A549 (cell line): ENCODE data around the gene PLAAT2. TPM values are rescaled to one million over a fixed set of nuclear protein-coding genes. Genes with fewer than 3 reads are reported as not detected.

Experiments
- ATAC-seq, 2 experiments: fragments of 200-7000 bp in 1 of 2; fragments of >200 bp in 1 of 2; cut with Nextera tagmentation in 1 of 2; cut with Tn5 transposase in 1 of 2; 3 replicates each; pipeline versions ENCODE4 v1.8.0 to v1.9.1; 2018 to 2020; ENCODE audit warnings: mild to moderate bottlenecking in 1 of 2, moderate library complexity in 1 of 2
- CTCF ChIA-PET: fragments of 300-600 bp; sonication (Branson Sonifier 250); formaldehyde crosslinking; extraction: SDS; loops from one replicate; lab custom pipeline; 2021; ENCODE audit warnings: antibody characterized with exemption, inconsistent platforms; lab: Yijun Ruan, JAX
- POLR2A ChIA-PET: fragments of 350-600 bp; formaldehyde crosslinking; extraction: SDS; loops from one replicate; lab custom pipeline; 2021; ENCODE audit warnings: antibody characterized with exemption, inconsistent platforms; lab: Yijun Ruan, JAX
- DNase-seq, 2 experiments: peaks; one replicate each; pipeline versions ENCODE4 v3.0.0 to v3.0.0-alpha.2; 2011 to 2016; ENCODE audit warnings: low read depth in 1 of 2, low spot score in 1 of 2
- FAIRE-seq: peaks from 2 replicates; lab custom pipeline; 2011; peaks lifted over from hg19 to GRCh38; lab: Jason Lieb, UNC
- H3K27ac ChIP-seq, 2 experiments: fragments of >200 bp; sonication (Bioruptor Twin); formaldehyde crosslinking; 3 replicates each; pipeline ENCODE4 v1.5.1; 2016 to 2017
- H3K4me1 ChIP-seq: fragments of >200 bp; sonication (Bioruptor Twin); formaldehyde crosslinking; 3 replicates; pipeline ENCODE4 v1.6.1; 2016
- H3K4me2 ChIP-seq: fragments of >200 bp; sonication (Bioruptor Twin); formaldehyde crosslinking; 3 replicates; pipeline ENCODE4 v1.6.1; 2016
- H3K4me3 ChIP-seq: fragments of >200 bp; sonication (Bioruptor Twin); formaldehyde crosslinking; 3 replicates; pipeline ENCODE4 v1.5.1; 2016
- H3K9me3 ChIP-seq: fragments of >200 bp; sonication (Bioruptor Twin); formaldehyde crosslinking; 3 replicates; pipeline ENCODE4 v1.6.1; 2016
- CHD4 ChIP-seq: fragments of 200-600 bp; sonication (generic); IDR thresholded peaks from 2 replicates; pipeline ENCODE4 v1.6.1; 2016; ENCODE audit warnings: antibody characterized with exemption, mild to moderate bottlenecking, borderline replicate concordance
- EHF ChIP-seq: fragments of 250-450 bp; sonication (Bioruptor Pico); IDR thresholded peaks from 2 replicates; pipeline ENCODE4 v1.5.0; 2020; ENCODE audit warnings: mild to moderate bottlenecking
- ESRRA ChIP-seq: fragments of 150-350 bp; IDR thresholded peaks from 2 replicates; pipeline ENCODE4 v1.6.1; 2014; ENCODE audit warnings: mild to moderate bottlenecking, low read length, borderline replicate concordance
- FOSB ChIP-seq: fragments of 250-450 bp; sonication (Bioruptor Pico); IDR thresholded peaks from 2 replicates; pipeline ENCODE4 v1.5.0; 2020; ENCODE audit warnings: mild to moderate bottlenecking, moderate library complexity
- HEYL ChIP-seq: fragments of 250-450 bp; sonication (Bioruptor Pico); IDR thresholded peaks from 2 replicates; pipeline ENCODE4 v1.8.0; 2021; ENCODE audit warnings: mild to moderate bottlenecking, moderate library complexity
- HOXB5 ChIP-seq: fragments of 250-450 bp; sonication (Bioruptor Pico); IDR thresholded peaks from 2 replicates; pipeline ENCODE4 v1.5.0; 2020; ENCODE audit warnings: mild to moderate bottlenecking, moderate library complexity
- KDM5A ChIP-seq: fragments of 200-600 bp; sonication (generic); IDR thresholded peaks from 2 replicates; pipeline ENCODE4 v1.6.1; 2016; ENCODE audit warnings: antibody characterized with exemption, mild to moderate bottlenecking
- MAFK ChIP-seq: fragments of 450-650 bp; IDR thresholded peaks from 2 replicates; pipeline ENCODE4 v1.6.1; 2014; ENCODE audit not compliant: partially characterized antibody
- MAZ ChIP-seq: fragments of 150-350 bp; IDR thresholded peaks from 2 replicates; pipeline ENCODE4 v1.6.1; 2014; ENCODE audit warnings: antibody characterized with exemption, low read depth, low read length, borderline replicate concordance
- NPAS2 ChIP-seq: fragments of 250-450 bp; sonication (Bioruptor Pico); IDR thresholded peaks from 2 replicates; pipeline ENCODE4 v1.8.0; 2022; ENCODE audit warnings: mild to moderate bottlenecking, moderate library complexity, borderline replicate concordance
- NR3C1 ChIP-seq: fragments of >200 bp; sonication (Bioruptor Twin); formaldehyde crosslinking; IDR thresholded peaks from 3 replicates; pipeline ENCODE4 v1.6.1; 2017
- RCOR1 ChIP-seq: fragments of 150-350 bp; IDR thresholded peaks from 2 replicates; pipeline ENCODE4 v1.6.1; 2014; ENCODE audit warnings: antibody characterized with exemption, low read length, low read depth
- RFX5 ChIP-seq: fragments of 450-650 bp; IDR thresholded peaks from 2 replicates; pipeline ENCODE4 v1.7.1; 2014; ENCODE audit warnings: antibody characterized with exemption, mild to moderate bottlenecking, moderate library complexity
- SMC3 ChIP-seq: fragments of >200 bp; sonication (Bioruptor Twin); formaldehyde crosslinking; IDR thresholded peaks from 3 replicates; pipeline ENCODE4 v1.6.1; 2018; ENCODE audit warnings: inconsistent platforms
- SREBF2 ChIP-seq: fragments of 450-650 bp; IDR thresholded peaks from 2 replicates; pipeline ENCODE4 v1.6.1; 2014; ENCODE audit warnings: mild to moderate bottlenecking, moderate library complexity
- ZSCAN20 ChIP-seq: fragments of 250-450 bp; sonication (Bioruptor Pico); IDR thresholded peaks from 2 replicates; pipeline ENCODE4 v1.8.0; 2022; ENCODE audit warnings: mild to moderate bottlenecking, moderate library complexity
- WGBS: methylation state at CpG from one replicate; pipeline ENCODE4 v1.1.6; 2017; ENCODE audit errors: missing lambda C conversion rate; 5-methylcytosine and 5-hydroxymethylcytosine counted together
- polyA minus RNA-seq: library from RNA; depleted of rRNA, polyadenylated mRNA; stranded (reverse); fragments of >200 nt; gene quantifications from 2 replicates; pipeline ENCODE4 v1.2.3, GENCODE V29; 2011; rRNA and poly(A)+ RNA removed
- polyA plus RNA-seq, 4 experiments: library from polyadenylated mRNA; depleted of rRNA in 3 of 4; stranded (reverse); fragments of >200 nt; fragmentation: RNase III in 1 of 4; extraction: RNeasy Plus Mini Kit Qiagen cat#74134 plus additional on column Dnase treatment in 1 of 4; gene quantifications; 2 replicates in 3 of 4; 3 replicates in 1 of 4; pipeline ENCODE4 v1.2.3, GENCODE V29; 2011 to 2017
- TF ChIP-seq, protein P1 (sequence below): fragments of >200 bp; sonication (Bioruptor Twin); formaldehyde crosslinking; IDR thresholded peaks from 2 replicates; pipeline ENCODE4 v1.6.1; 2016
- TF ChIP-seq, protein P2 (sequence below): IDR thresholded peaks from 2 replicates; pipeline ENCODE4 v1.6.1; 2012
- TF ChIP-seq, protein P3 (sequence below): fragments of >200 bp; sonication (Bioruptor Twin); formaldehyde crosslinking; IDR thresholded peaks from 3 replicates; pipeline ENCODE4 v1.5.1; 2016
- TF ChIP-seq, protein P4 (sequence below): fragments of 150-350 bp; IDR thresholded peaks from 2 replicates; pipeline ENCODE4 v1.6.1; 2014; ENCODE audit warnings: low read depth, mild to moderate bottlenecking, low read length
- TF ChIP-seq, protein P5 (sequence below): fragments of 250-450 bp; sonication (Bioruptor Pico); IDR thresholded peaks from 2 replicates; pipeline ENCODE4 v1.5.0; 2021; ENCODE audit warnings: mild to moderate bottlenecking, moderate library complexity, borderline replicate concordance
- TF ChIP-seq, protein P6 (sequence below): fragments of 200-600 bp; sonication (generic); IDR thresholded peaks from 2 replicates; pipeline ENCODE4 v1.6.1; 2016; ENCODE audit warnings: antibody characterized with exemption, mild to moderate bottlenecking, moderate library complexity

Gene PLAAT2
- polyA plus RNA-seq (2011; rRNA removed) (0.56 and 0.57 TPM in 2 replicates), polyA plus RNA-seq (2017; fragmentation: RNase III; extraction: RNeasy Plus Mini Kit Qiagen cat#74134 plus additional on column Dnase treatment) (0.14 to 0.42 TPM (median 0.26 TPM) in 3 replicates), polyA minus RNA-seq (0.39 TPM in 1 of 2 replicates, not detected in the other)
- 0.71 and 1.3 TPM in 2 replicates for polyA plus RNA-seq (2012; cell fraction: cytosol; rRNA removed)
- 1.6 and 1.8 TPM in 2 replicates for polyA plus RNA-seq (2012; cell fraction: nucleus; rRNA removed)

DNA sequence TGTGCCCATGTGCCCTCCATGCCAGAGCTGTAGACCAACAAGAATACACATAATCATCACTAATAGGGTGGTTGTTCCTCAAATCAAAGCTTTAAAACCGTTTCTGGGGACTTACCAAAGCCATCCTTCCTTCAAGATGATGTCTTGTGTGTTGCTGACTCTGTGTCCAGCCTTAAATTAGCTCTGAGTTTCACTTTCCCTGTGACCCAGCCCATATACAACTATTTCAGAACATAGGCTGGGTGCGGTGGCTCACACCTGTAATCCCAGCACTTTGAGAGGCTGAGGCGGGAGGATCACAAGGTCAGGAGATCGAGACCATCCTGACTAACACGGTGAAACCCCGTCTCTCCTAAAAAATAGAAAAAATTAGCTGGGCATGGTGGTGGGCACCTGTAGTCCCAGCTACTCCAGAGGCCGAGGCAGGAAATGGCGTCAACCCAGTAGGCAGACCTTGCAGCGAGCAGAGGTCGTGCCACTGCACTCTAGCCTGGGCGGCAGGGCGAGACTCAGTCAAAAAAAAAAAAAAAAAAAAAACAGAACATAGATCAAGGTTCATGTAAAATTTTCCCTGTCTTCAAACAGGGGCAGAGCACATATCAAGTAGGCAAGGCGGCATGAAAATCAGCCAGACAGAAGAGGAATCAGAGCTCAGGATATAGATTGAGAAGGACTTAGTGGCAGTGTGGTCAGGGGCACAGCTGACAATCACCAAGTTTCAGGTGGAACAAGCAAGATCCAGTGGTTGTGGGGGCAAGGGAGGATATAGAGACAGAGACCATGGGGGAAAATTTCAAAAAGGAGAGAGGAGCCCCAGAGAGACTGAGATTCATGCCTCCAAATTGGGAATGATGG, at the start of gene PLAAT2:
Gene PLAAT2, minus strand, starts transcription at position 179 of the 855 bp plus-strand sequence. Its CDS starts 55 bp downstream, at position 124.
- peak within 1 kb of the TSS; percentile 71 to 85; a peak in 4 of 6 replicates for H3K27ac ChIP-seq
- DNase-seq (no peak), ATAC-seq (no peak), FAIRE-seq (no peak)
- no peaks in the 10 kb centered on the region for H3K9me3 ChIP-seq
- CTCF ChIA-PET = interaction anchor here (1.0 to 1.8 kb wide), 4 partner anchors 13 to 84 kb away, joined by 3 to 6 read pairs (median 4); no protein-coding TSS in a partner anchor
- no peak within 1 kb of the TSS for H3K4me3 ChIP-seq
- H3K4me1 ChIP-seq = peaks cover 41% of the 10 kb centered on the region
- whole genome bisulfite sequencing = 88% methylated on average over 13 of the region's 13 CpGs
- H3K4me2 ChIP-seq = no peak within 1 kb of the TSS
- POLR2A ChIA-PET = no interaction called here
- TF ChIP-seq, protein P1, sequence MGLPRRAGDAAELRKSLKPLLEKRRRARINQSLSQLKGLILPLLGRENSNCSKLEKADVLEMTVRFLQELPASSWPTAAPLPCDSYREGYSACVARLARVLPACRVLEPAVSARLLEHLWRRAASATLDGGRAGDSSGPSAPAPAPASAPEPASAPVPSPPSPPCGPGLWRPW = no peak
- TF ChIP-seq, protein P2, sequence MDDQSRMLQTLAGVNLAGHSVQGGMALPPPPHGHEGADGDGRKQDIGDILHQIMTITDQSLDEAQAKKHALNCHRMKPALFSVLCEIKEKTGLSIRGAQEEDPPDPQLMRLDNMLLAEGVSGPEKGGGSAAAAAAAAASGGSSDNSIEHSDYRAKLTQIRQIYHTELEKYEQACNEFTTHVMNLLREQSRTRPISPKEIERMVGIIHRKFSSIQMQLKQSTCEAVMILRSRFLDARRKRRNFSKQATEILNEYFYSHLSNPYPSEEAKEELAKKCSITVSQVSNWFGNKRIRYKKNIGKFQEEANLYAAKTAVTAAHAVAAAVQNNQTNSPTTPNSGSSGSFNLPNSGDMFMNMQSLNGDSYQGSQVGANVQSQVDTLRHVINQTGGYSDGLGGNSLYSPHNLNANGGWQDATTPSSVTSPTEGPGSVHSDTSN = no peak
- TF ChIP-seq SREBF2 (no peak), NR3C1 (no peak), ZSCAN20 (no peak), KDM5A (no peak), RCOR1 (no peak)
- TF ChIP-seq, protein P3, sequence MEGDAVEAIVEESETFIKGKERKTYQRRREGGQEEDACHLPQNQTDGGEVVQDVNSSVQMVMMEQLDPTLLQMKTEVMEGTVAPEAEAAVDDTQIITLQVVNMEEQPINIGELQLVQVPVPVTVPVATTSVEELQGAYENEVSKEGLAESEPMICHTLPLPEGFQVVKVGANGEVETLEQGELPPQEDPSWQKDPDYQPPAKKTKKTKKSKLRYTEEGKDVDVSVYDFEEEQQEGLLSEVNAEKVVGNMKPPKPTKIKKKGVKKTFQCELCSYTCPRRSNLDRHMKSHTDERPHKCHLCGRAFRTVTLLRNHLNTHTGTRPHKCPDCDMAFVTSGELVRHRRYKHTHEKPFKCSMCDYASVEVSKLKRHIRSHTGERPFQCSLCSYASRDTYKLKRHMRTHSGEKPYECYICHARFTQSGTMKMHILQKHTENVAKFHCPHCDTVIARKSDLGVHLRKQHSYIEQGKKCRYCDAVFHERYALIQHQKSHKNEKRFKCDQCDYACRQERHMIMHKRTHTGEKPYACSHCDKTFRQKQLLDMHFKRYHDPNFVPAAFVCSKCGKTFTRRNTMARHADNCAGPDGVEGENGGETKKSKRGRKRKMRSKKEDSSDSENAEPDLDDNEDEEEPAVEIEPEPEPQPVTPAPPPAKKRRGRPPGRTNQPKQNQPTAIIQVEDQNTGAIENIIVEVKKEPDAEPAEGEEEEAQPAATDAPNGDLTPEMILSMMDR = no peak

DNA sequence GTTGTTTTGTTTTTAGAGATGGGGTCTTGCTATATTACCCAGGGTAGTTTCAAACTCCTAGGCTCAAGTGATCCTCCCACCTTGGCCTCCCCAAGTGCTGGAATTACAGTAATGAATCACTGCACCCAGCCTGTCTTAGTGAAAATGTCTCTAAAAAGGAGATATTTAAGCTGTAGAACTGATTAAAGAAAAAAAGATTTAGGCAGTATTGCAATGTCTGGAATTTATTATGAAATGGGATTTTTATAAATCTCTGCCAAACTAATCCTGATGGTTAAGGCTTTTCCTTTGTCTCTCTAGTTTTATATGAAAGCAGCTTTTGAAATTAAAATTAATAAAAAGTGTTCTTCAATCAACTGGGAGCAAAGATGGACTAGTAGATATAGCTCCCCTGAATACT, 49.0 kb upstream of the PLAAT2 start:
- Histone ChIP-seq H3K9me3 (no peaks in the 10 kb centered on the region), H3K4me3 (no peak overlapping the region), H3K27ac (no peak overlapping the region), H3K4me1 (peaks cover 35% of the 10 kb centered on the region), H3K4me2 (no peak overlapping the region; the same call in 2 of the 3 replicates)
- ATAC-seq (no peak), FAIRE-seq (no peak), DNase-seq (no peak)
- POLR2A ChIA-PET = no interaction called here
- CTCF ChIA-PET = interaction anchor here (0.7 to 1.2 kb wide), 2 partner anchors 11 to 24 kb away, joined by 3 read pairs; no protein-coding TSS in a partner anchor
- TF ChIP-seq HOXB5 (CRISPR knock-in tag) (no peak), EHF (no peak)

DNA sequence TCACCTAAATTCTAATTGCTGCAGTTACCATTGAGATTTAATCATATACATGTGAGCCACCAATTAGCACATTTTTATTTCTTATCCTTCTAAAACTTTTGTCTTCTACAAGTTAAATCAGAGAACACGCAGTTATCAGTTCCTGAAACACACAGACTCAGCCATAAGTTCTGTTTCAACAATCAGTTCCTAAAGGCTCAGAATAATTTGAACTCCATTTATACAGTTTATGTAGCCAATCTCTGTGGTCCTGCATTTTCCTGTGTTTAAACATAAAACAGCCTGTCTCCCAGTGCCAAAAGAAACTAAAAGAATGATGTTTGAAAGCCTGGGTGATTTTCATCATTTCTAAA, 48.2 kb upstream of the PLAAT2 start:
- WGBS = 86% methylated on average over 1 of the region's 1 CpG
- no peaks in the 10 kb centered on the region for H3K9me3 ChIP-seq
- FAIRE-seq (no peak), DNase-seq (no peak), ATAC-seq (no peak)
- no peak overlapping the region for H3K4me3 ChIP-seq
- ChIA-PET POLR2A (no interaction called here), CTCF (no interaction called here)
- peaks cover 35% of the 10 kb centered on the region for H3K4me1 ChIP-seq
- H3K4me2 ChIP-seq = no peak overlapping the region
- no peak overlapping the region for H3K27ac ChIP-seq
- TF ChIP-seq MAZ (no peak), RFX5 (no peak), EHF (no peak), SMC3 (no peak), FOSB (CRISPR knock-in tag) (no peak), CHD4 (no peak), NPAS2 (CRISPR knock-in tag) (no peak), ESRRA (no peak), MAFK (no peak), HEYL (CRISPR knock-in tag) (no peak)
- TF ChIP-seq, protein P4, sequence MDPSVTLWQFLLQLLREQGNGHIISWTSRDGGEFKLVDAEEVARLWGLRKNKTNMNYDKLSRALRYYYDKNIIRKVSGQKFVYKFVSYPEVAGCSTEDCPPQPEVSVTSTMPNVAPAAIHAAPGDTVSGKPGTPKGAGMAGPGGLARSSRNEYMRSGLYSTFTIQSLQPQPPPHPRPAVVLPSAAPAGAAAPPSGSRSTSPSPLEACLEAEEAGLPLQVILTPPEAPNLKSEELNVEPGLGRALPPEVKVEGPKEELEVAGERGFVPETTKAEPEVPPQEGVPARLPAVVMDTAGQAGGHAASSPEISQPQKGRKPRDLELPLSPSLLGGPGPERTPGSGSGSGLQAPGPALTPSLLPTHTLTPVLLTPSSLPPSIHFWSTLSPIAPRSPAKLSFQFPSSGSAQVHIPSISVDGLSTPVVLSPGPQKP = no peak
- TF ChIP-seq, protein P5, sequence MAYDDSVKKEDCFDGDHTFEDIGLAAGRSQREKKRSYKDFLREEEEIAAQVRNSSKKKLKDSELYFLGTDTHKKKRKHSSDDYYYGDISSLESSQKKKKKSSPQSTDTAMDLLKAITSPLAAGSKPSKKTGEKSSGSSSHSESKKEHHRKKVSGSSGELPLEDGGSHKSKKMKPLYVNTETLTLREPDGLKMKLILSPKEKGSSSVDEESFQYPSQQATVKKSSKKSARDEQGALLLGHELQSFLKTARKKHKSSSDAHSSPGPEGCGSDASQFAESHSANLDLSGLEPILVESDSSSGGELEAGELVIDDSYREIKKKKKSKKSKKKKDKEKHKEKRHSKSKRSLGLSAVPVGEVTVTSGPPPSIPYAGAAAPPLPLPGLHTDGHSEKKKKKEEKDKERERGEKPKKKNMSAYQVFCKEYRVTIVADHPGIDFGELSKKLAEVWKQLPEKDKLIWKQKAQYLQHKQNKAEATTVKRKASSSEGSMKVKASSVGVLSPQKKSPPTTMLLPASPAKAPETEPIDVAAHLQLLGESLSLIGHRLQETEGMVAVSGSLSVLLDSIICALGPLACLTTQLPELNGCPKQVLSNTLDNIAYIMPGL (CRISPR knock-in tag) = no peak
- TF ChIP-seq, protein P6, sequence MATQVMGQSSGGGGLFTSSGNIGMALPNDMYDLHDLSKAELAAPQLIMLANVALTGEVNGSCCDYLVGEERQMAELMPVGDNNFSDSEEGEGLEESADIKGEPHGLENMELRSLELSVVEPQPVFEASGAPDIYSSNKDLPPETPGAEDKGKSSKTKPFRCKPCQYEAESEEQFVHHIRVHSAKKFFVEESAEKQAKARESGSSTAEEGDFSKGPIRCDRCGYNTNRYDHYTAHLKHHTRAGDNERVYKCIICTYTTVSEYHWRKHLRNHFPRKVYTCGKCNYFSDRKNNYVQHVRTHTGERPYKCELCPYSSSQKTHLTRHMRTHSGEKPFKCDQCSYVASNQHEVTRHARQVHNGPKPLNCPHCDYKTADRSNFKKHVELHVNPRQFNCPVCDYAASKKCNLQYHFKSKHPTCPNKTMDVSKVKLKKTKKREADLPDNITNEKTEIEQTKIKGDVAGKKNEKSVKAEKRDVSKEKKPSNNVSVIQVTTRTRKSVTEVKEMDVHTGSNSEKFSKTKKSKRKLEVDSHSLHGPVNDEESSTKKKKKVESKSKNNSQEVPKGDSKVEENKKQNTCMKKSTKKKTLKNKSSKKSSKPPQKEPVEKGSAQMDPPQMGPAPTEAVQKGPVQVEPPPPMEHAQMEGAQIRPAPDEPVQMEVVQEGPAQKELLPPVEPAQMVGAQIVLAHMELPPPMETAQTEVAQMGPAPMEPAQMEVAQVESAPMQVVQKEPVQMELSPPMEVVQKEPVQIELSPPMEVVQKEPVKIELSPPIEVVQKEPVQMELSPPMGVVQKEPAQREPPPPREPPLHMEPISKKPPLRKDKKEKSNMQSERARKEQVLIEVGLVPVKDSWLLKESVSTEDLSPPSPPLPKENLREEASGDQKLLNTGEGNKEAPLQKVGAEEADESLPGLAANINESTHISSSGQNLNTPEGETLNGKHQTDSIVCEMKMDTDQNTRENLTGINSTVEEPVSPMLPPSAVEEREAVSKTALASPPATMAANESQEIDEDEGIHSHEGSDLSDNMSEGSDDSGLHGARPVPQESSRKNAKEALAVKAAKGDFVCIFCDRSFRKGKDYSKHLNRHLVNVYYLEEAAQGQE = no peak
